PC-3 (cell line): Measurements from ENCODE around the gene DSCAM. TPM values are rescaled to one million over a fixed set of nuclear protein-coding genes. Genes with fewer than 3 reads are reported as not detected.

Source experiments
- ATAC-seq: fragments of 200-7000 bp; cut with Tn5 transposase; 2 replicates; pipeline ENCODE4 v1.9.1; 2020; ENCODE audit warnings: mild to moderate bottlenecking, moderate library complexity
- BruUV-seq: library from RNA; stranded (reverse); fragments of 400-500 nt; replicated peaks from 2 replicates; lab custom pipeline; 2021; lab: Mats Ljungman, UMichigan
- CTCF ChIA-PET: fragments of 300-600 bp; sonication (Branson Sonifier 250); formaldehyde crosslinking; loops from one replicate; lab custom pipeline; 2022; ENCODE audit warnings: antibody characterized with exemption; lab: Charles Lee
- POLR2A ChIA-PET: fragments of 300-600 bp; sonication (Branson Sonifier 250); formaldehyde crosslinking; loops from one replicate; lab custom pipeline; 2022; ENCODE audit warnings: antibody characterized with exemption; ENCODE audit not compliant: unreplicated experiment; lab: Charles Lee
- DNase-seq: peaks from one replicate; pipeline ENCODE4 v3.0.0-alpha.2; 2015
- H2AFZ ChIP-seq: fragments of 300-600 bp; sonication (generic); 2 replicates; pipeline ENCODE4 v1.6.0; 2016; ENCODE audit warnings: antibody characterized with exemption, low read length
- H3F3A ChIP-seq: fragments of 300-600 bp; sonication (generic); one replicate; pipeline ENCODE4 v1.6.0; 2017; ENCODE audit warnings: antibody characterized with exemption, low read length, control low read depth, mild to moderate bottlenecking; ENCODE audit not compliant: unreplicated experiment
- H3K27ac ChIP-seq: fragments of 300-600 bp; sonication (generic); 2 replicates; pipeline ENCODE4 v1.5.1; 2016; ENCODE audit warnings: mild to moderate bottlenecking, low read length
- H3K27me3 ChIP-seq: fragments of 300-600 bp; sonication (generic); 2 replicates; pipeline ENCODE4 v1.6.1; 2016; ENCODE audit warnings: low read length, mixed read lengths
- H3K36me3 ChIP-seq: fragments of 300-600 bp; sonication (generic); 2 replicates; pipeline ENCODE4 v1.6.1; 2016; ENCODE audit warnings: low read depth, mixed run types, low read length, mixed read lengths
- H3K4me1 ChIP-seq: fragments of 300-600 bp; sonication (generic); 2 replicates; pipeline ENCODE4 v1.5.1; 2016; ENCODE audit warnings: low read length; ENCODE audit not compliant: insufficient read depth
- H3K4me2 ChIP-seq: fragments of 300-600 bp; sonication (generic); 2 replicates; pipeline ENCODE4 v1.6.0; 2016; ENCODE audit warnings: low read length
- H3K4me3 ChIP-seq: fragments of 300-600 bp; sonication (generic); 2 replicates; pipeline ENCODE4 v1.5.1; 2016; ENCODE audit warnings: mild to moderate bottlenecking, low read length, mixed read lengths
- H3K79me2 ChIP-seq: fragments of 300-600 bp; sonication (generic); 2 replicates; pipeline ENCODE4 v1.6.1; 2017; ENCODE audit warnings: low read length, mixed read lengths
- H3K9ac ChIP-seq: fragments of 300-600 bp; sonication (generic); 2 replicates; pipeline ENCODE4 v1.6.0; 2016; ENCODE audit warnings: mild to moderate bottlenecking, low read length
- H3K9me2 ChIP-seq: fragments of 300-600 bp; sonication (generic); replicated peaks from 2 replicates; pipeline ENCODE4 v1.6.1; 2016; ENCODE audit warnings: mixed run types, low read length, mixed read lengths
- H3K9me3 ChIP-seq: fragments of 300-600 bp; sonication (generic); 2 replicates; pipeline ENCODE4 v1.6.1; 2016; ENCODE audit warnings: low read length, mixed read lengths
- H4K20me1 ChIP-seq: fragments of 300-600 bp; sonication (generic); 2 replicates; pipeline ENCODE4 v1.6.1; 2016; ENCODE audit warnings: low read length, mixed read lengths
- EZH2 ChIP-seq: fragments of 300-600 bp; sonication (generic); IDR thresholded peaks from one replicate; pipeline ENCODE4 v1.6.1; 2017; ENCODE audit warnings: antibody characterized with exemption, mild to moderate bottlenecking, low read length; ENCODE audit not compliant: unreplicated experiment
- EZH2phosphoT487 ChIP-seq: fragments of 300-600 bp; sonication (generic); IDR thresholded peaks from 2 replicates; pipeline ENCODE4 v1.6.1; 2018; ENCODE audit warnings: mild to moderate bottlenecking, antibody characterized with exemption, low read length, borderline replicate concordance
- intact Hi-C: fragments of 100-400 bp; cut with micrococcal nuclease; formaldehyde crosslinking; loops from 2 replicates; pipeline ENCODE4 v1.9.0; 2023
- total RNA-seq: library from RNA; depleted of rRNA; stranded (reverse); fragments of >200 nt; gene quantifications from 2 replicates; pipeline ENCODE4 v1.2.3, GENCODE V29; 2014
- TF ChIP-seq, protein P1 (sequence below): fragments of 300-600 bp; sonication (generic); conservative IDR thresholded peaks from 2 replicates; pipeline ENCODE4 v1.5.1; 2017; ENCODE audit warnings: antibody characterized with exemption, low read depth, mild to moderate bottlenecking, low read length

The DSCAM gene
- total RNA-seq, 1 experiment from 2014 or later, result not detected

GRCh38 chr21:40641042-40641441, 205.9 kb downstream of the DSCAM start:
- Histone ChIP-seq H3K4me2 (no peak overlapping the region), H3K9me3 (peaks cover 17% of the 10 kb centered on the region), H3K27me3 (no peaks in the 10 kb centered on the region), H2AFZ (no peak overlapping the region), H3K9me2 (no peaks in the 10 kb centered on the region), H3K9ac (no peak overlapping the region), H3F3A (no peaks in the 10 kb centered on the region), H3K36me3 (no peaks in the 10 kb centered on the region), H3K79me2 (no peaks in the 10 kb centered on the region), H4K20me1 (no peaks in the 10 kb centered on the region), H3K4me3 (no peak overlapping the region), H3K4me1 (no peaks in the 10 kb centered on the region), H3K27ac (no peak overlapping the region)
- ChIA-PET CTCF (no interaction called here), POLR2A (no interaction called here)
- TF ChIP-seq EZH2 (no peak), EZH2phosphoT487 (no peak)
- TF ChIP-seq, protein P1, sequence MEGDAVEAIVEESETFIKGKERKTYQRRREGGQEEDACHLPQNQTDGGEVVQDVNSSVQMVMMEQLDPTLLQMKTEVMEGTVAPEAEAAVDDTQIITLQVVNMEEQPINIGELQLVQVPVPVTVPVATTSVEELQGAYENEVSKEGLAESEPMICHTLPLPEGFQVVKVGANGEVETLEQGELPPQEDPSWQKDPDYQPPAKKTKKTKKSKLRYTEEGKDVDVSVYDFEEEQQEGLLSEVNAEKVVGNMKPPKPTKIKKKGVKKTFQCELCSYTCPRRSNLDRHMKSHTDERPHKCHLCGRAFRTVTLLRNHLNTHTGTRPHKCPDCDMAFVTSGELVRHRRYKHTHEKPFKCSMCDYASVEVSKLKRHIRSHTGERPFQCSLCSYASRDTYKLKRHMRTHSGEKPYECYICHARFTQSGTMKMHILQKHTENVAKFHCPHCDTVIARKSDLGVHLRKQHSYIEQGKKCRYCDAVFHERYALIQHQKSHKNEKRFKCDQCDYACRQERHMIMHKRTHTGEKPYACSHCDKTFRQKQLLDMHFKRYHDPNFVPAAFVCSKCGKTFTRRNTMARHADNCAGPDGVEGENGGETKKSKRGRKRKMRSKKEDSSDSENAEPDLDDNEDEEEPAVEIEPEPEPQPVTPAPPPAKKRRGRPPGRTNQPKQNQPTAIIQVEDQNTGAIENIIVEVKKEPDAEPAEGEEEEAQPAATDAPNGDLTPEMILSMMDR, result no peak
- DNase-seq, result no peak
- intact Hi-C loops, result no loop called here
- ATAC-seq, result no peak
- BruUV-seq, result no TSS peak

DNA sequence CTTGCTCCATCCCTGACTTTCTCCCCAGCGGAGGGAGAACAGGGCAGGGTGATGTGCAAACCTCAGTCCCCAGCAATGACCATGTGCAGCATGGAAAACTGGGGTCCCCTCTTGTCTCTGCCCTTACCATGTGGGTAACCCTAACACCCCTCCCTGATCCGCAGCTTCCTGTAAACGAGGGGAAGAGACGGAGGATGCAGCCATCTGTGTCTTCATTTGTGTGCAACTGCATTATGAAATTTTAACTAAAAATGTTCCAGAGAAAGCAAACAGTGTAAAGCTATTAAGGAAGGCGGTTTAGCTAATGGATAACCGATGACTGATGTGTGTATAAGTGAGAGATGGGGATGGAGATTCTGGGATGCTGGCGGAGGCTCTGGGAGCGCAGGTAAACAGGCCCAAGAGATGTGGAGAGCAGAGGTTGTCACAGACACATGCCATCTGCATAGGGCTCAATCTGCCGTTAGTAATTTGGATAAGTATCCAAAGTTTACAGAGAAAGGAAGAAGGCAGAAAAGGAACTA, 206.6 kb downstream of the DSCAM start:
- H3K4me3 ChIP-seq, result no peak overlapping the region
- H2AFZ ChIP-seq, result no peak overlapping the region
- H3K9ac ChIP-seq, result no peak overlapping the region
- H3K27ac ChIP-seq, result no peak overlapping the region
- no peak for DNase-seq
- CTCF ChIA-PET, result no interaction called here
- H3K9me2 ChIP-seq, result no peaks in the 10 kb centered on the region
- H3F3A ChIP-seq, result no peaks in the 10 kb centered on the region
- H3K36me3 ChIP-seq, result no peaks in the 10 kb centered on the region
- no peak overlapping the region for H3K4me2 ChIP-seq
- ATAC-seq, result no peak
- peaks cover 15% of the 10 kb centered on the region for H3K9me3 ChIP-seq
- no peaks in the 10 kb centered on the region for H4K20me1 ChIP-seq
- BruUV-seq, result no TSS peak
- TF ChIP-seq, protein P1, result no peak
- no peak for TF ChIP-seq EZH2phosphoT487
- TF ChIP-seq EZH2, result no peak
- H3K79me2 ChIP-seq, result no peaks in the 10 kb centered on the region
- POLR2A ChIA-PET, result no interaction called here
- intact Hi-C loops, result no loop called here
- H3K4me1 ChIP-seq, result no peaks in the 10 kb centered on the region
- no peaks in the 10 kb centered on the region for H3K27me3 ChIP-seq

GRCh38 chr21:40639616-40640194, 207.3 kb downstream of the DSCAM start:
- H4K20me1 ChIP-seq, result no peaks in the 10 kb centered on the region
- H3K36me3 ChIP-seq, result no peaks in the 10 kb centered on the region
- no peaks in the 10 kb centered on the region for H3F3A ChIP-seq
- no peak overlapping the region for H3K9ac ChIP-seq
- intact Hi-C loops, result no loop called here
- no peak overlapping the region for H3K4me2 ChIP-seq
- CTCF ChIA-PET, result no interaction called here
- ATAC-seq, result no peak
- no peak overlapping the region for H3K4me3 ChIP-seq
- BruUV-seq, result no TSS peak
- TF ChIP-seq EZH2phosphoT487, result no peak
- no peak for TF ChIP-seq EZH2
- TF ChIP-seq, protein P1, result no peak
- H3K79me2 ChIP-seq, result no peaks in the 10 kb centered on the region
- POLR2A ChIA-PET, result no interaction called here
- no peak overlapping the region for H2AFZ ChIP-seq
- peaks cover 9% of the 10 kb centered on the region for H3K9me3 ChIP-seq
- no peak overlapping the region for H3K27ac ChIP-seq
- no peaks in the 10 kb centered on the region for H3K4me1 ChIP-seq
- H3K9me2 ChIP-seq, result no peaks in the 10 kb centered on the region
- DNase-seq, result no peak
- H3K27me3 ChIP-seq, result no peaks in the 10 kb centered on the region
